ENCODE results near the gene VSIG2. TPM values are rescaled to one million over a fixed set of nuclear protein-coding genes. Genes with fewer than 3 reads are reported as not detected.

VSIG2 gene
- total and polyA plus RNA-seq, 2 of the 4 experiments (the other 2 are of a cell fraction) = not detected

- no peaks in the 10 kb centered on the region for H3K9me3 ChIP-seq (ENCODE audit: control insufficient read depth, insufficient read depth, low read length)
- peak within 1 kb of the TSS; percentile 99 for H3K4me2 ChIP-seq (ENCODE audit: low read depth, low read length)
- peak within 1 kb of the TSS; percentile 98 for H3K4ac ChIP-seq (ENCODE audit: low read depth, low read length)
- H4K5ac ChIP-seq (ENCODE audit: low read depth, low read length) = peak within 1 kb of the TSS; percentile 85
- ChIA-PET POLR2A (ENCODE audit: unreplicated experiment) (no interaction called here), CTCF (interaction anchor here (1.1 kb wide), 1 partner anchor 11 kb away, joined by 7 read pairs; no protein-coding TSS in a partner anchor)
- ATAC-seq (ENCODE audit: low read depth) (peak; percentile 92), DNase-seq (peak; percentile 79)
- peak within 1 kb of the TSS; percentile 83 for H3K18ac ChIP-seq (ENCODE audit: low read depth, low read length)
- H4K8ac ChIP-seq (ENCODE audit: low read depth in 2 of 2, low read length in 2 of 2) = peak within 1 kb of the TSS; percentile 84 to 94
- H2BK120ac ChIP-seq (ENCODE audit: low read depth, low read length) = peak within 1 kb of the TSS; percentile 93
- peak within 1 kb of the TSS; percentile 29; the same call in 1 of the 3 replicates for H2BK15ac ChIP-seq (ENCODE audit: low read depth, low read length)
- peak within 1 kb of the TSS; percentile 98 for H2AK9ac ChIP-seq (replicated peaks; ENCODE audit: low read depth, low read length, poor library complexity)
- H2BK5ac ChIP-seq (ENCODE audit: low read depth, low read length, poor library complexity, severe bottlenecking) = peak within 1 kb of the TSS; percentile 99
- H2AFZ ChIP-seq (replicated peaks; ENCODE audit: low read length, poor library complexity) = peak within 1 kb of the TSS; percentile 100
- in situ Hi-C loops (cut with MboI; ENCODE audit: low sequenced_read_pairs) = loop anchor here (25.0 kb wide), 1 partner anchor 388 kb away; the partner anchor contains the start of gene OR8B4
- H3K4me1 ChIP-seq (ENCODE audit: control insufficient read depth, insufficient read depth, low read length) = peaks cover 2% of the 10 kb centered on the region
- H2BK20ac ChIP-seq (ENCODE audit: low read depth, low read length) = no peak within 1 kb of the TSS
- peak within 1 kb of the TSS; percentile 80 for H3K56ac ChIP-seq (ENCODE audit: extremely low read depth, insufficient read depth, low read length)
- H3K27me3 ChIP-seq (ENCODE audit: control insufficient read depth, insufficient read depth, low read length) = no peaks in the 10 kb centered on the region
- intact Hi-C loops (cut with micrococcal nuclease) = loop anchor here (1.0 to 2.0 kb wide), 2 partner anchors 36 to 127 kb away; partner anchors contain the start of genes SIAE and SPA17
- peaks cover 20% of the 10 kb centered on the region; the same call in 1 of the 2 replicates for H4K20me1 ChIP-seq (ENCODE audit: insufficient read depth, low read length)
- peaks cover 3 to 16% of the 10 kb centered on the region in 2 experiments; a peak in 3 of 4 replicates for H3K79me1 ChIP-seq (ENCODE audit: low read depth in 1 of 2, low read length in 2 of 2)
- WGBS, 2 experiments (ENCODE audit: extremely low coverage in 2 of 2, insufficient read length in 1 of 2) = 2% methylated on average over 18 of the region's 62 CpGs; no CpG with 5 or more reads in 1 of the 2 experiments
- H3K4me3 ChIP-seq (ENCODE audit: insufficient read depth, low read depth, low read length) = peak within 1 kb of the TSS; percentile 68
- no peaks in the 10 kb centered on the region for H3K9me1 ChIP-seq (ENCODE audit: insufficient read depth, low read length)
- BruUV-seq (replicated peaks) = no TSS peak
- H3K27ac ChIP-seq (ENCODE audit: insufficient read depth, low read length) = peak within 1 kb of the TSS; percentile 99
- no peaks in the 10 kb centered on the region for H3K36me3 ChIP-seq (ENCODE audit: control insufficient read depth, insufficient read depth, low read length)
- peak within 1 kb of the TSS; percentile 98 for H4K91ac ChIP-seq (ENCODE audit: insufficient read depth, low read depth, low read length)
- H3K9ac ChIP-seq (ENCODE audit: low read depth, low read length) = peak within 1 kb of the TSS; percentile 93
- H3K23ac ChIP-seq (ENCODE audit: low read depth, low read length) = peak within 1 kb of the TSS; percentile 85
- peak within 1 kb of the TSS; percentile 45; the same call in 1 of the 2 replicates for H2AK5ac ChIP-seq (ENCODE audit: low read depth, low read length)
- TF ChIP-seq USF2 (IDR thresholded peaks at IDR 0.05; ENCODE audit: low read depth, low read length) = no peak
- 0 out of 2 replicates have a peak, but pooled peaks have one; percentile 70 for TF ChIP-seq CHD1 (IDR thresholded peaks at IDR 0.05; ENCODE audit: low read depth, low read length)
- TF ChIP-seq MAZ (IDR thresholded peaks at IDR 0.05; ENCODE audit: borderline replicate concordance, low read depth, low read length) = peak; percentile 100
- TF ChIP-seq BHLHE40 (IDR thresholded peaks at IDR 0.05; ENCODE audit: low read depth, low read length) = no peak
- 0 out of 2 replicates have a peak, but pooled peaks have one; percentile 42 for TF ChIP-seq MXI1 (IDR thresholded peaks at IDR 0.05; ENCODE audit: borderline replicate concordance, low read depth, low read length)
- peak; percentile 93 for TF ChIP-seq POLR2A (IDR thresholded peaks at IDR 0.05; ENCODE audit: low read depth, low read length)
- dilution Hi-C loops (cut with HindIII; ENCODE audit: low sequenced_read_pairs, unreplicated experiment) = no loop called here
- H3K14ac ChIP-seq (replicated peaks; ENCODE audit: low read depth, low read length) = peak within 1 kb of the TSS; percentile 93
These were observed 48.3 kb upstream of the VSIG2 start, which contains the start of gene MSANTD2 for GRCh38 chr11:124800226-124800929. MSANTD2 (minus strand) TSS chr11:124800406; CDS start chr11:124800380, 26 bp downstream.

Data from IMR-90 (cell line).